Measurements from ENCODE around the gene AHCYL2.

The AHCYL2 gene

GRCh38 chr7:129388333-129389098 lies 163.7 kb downstream of the AHCYL2 start:
- DNase-seq (ENCODE audit: extremely low spot score) = no peak
- CTCF ChIA-PET = interaction anchor here (0.8 to 8.7 kb wide), 10 partner anchors 8 to 91 kb away, joined by 3 to 59 read pairs (median 4); partner anchors contain the start of gene STRIP2
- POLR2A ChIA-PET = no interaction called here
- TF ChIP-seq CTCF (IDR thresholded peaks at IDR 0.05; ENCODE audit: control extremely low read depth, extremely low read depth, low read depth, missing control alignments) = no peak

GRCh38 chr7:129389829-129390228 lies 165.0 kb downstream of the AHCYL2 start:
- ChIA-PET POLR2A (no interaction called here), CTCF (interaction anchor here (0.8 to 8.7 kb wide), 6 partner anchors 9 to 435 kb away, joined by 3 to 59 read pairs (median 5); no protein-coding TSS in a partner anchor)
- no peak for DNase-seq (ENCODE audit: extremely low spot score)
- TF ChIP-seq CTCF (IDR thresholded peaks at IDR 0.05; ENCODE audit: control extremely low read depth, extremely low read depth, low read depth, missing control alignments) = no peak

GRCh38 chr7:129390314-129390713 lies 165.5 kb downstream of the AHCYL2 start:
- no peak for TF ChIP-seq CTCF (IDR thresholded peaks at IDR 0.05; ENCODE audit: control extremely low read depth, extremely low read depth, low read depth, missing control alignments)
- DNase-seq (ENCODE audit: extremely low spot score) = no peak
- POLR2A ChIA-PET = no interaction called here
- CTCF ChIA-PET = interaction anchor here (1.0 to 8.7 kb wide), 6 partner anchors 9 to 172 kb away, joined by 3 to 59 read pairs (median 6); no protein-coding TSS in a partner anchor

- CTCF ChIA-PET = interaction anchor here (1.0 to 8.7 kb wide), 7 partner anchors 10 to 173 kb away, joined by 3 to 59 read pairs (median 7); no protein-coding TSS in a partner anchor
- POLR2A ChIA-PET = no interaction called here
- DNase-seq (ENCODE audit: extremely low spot score) = no peak
- TF ChIP-seq CTCF (IDR thresholded peaks at IDR 0.05; ENCODE audit: control extremely low read depth, extremely low read depth, low read depth, missing control alignments) = no peak
Measured at GRCh38 chr7:129391546-129392171, 166.8 kb downstream of the AHCYL2 start.

GRCh38 chr7:129393255-129393654 lies 168.4 kb downstream of the AHCYL2 start:
- POLR2A ChIA-PET = no interaction called here
- CTCF ChIA-PET = no interaction called here
- TF ChIP-seq CTCF (IDR thresholded peaks at IDR 0.05; ENCODE audit: control extremely low read depth, extremely low read depth, low read depth, missing control alignments) = no peak
- no peak for DNase-seq (ENCODE audit: extremely low spot score)

- CTCF ChIA-PET = no interaction called here
- no peak for DNase-seq (ENCODE audit: extremely low spot score)
- POLR2A ChIA-PET = no interaction called here
- TF ChIP-seq CTCF (IDR thresholded peaks at IDR 0.05; ENCODE audit: control extremely low read depth, extremely low read depth, low read depth, missing control alignments) = no peak
Measured at GRCh38 chr7:129394101-129394500, 169.3 kb downstream of the AHCYL2 start.

All from GM10248 (cell line).